A549 (cell line): Measurements from ENCODE around the gene PRAMEF1.

Source experiments
- CBX2 ChIP-seq: fragments of 200-600 bp; sonication (generic); IDR thresholded peaks from 2 replicates; pipeline ENCODE4 v1.6.1; 2016; ENCODE audit warnings: low read depth, mild to moderate bottlenecking, borderline replicate concordance
- CHD4 ChIP-seq: fragments of 200-600 bp; sonication (generic); IDR thresholded peaks from 2 replicates; pipeline ENCODE4 v1.6.1; 2016; ENCODE audit warnings: antibody characterized with exemption, mild to moderate bottlenecking, borderline replicate concordance
- CTCF ChIP-seq: fragments of >200 bp; sonication (Bioruptor Twin); formaldehyde crosslinking; IDR thresholded peaks from 3 replicates; pipeline ENCODE4 v1.5.1; 2016
- E2F6 ChIP-seq: IDR thresholded peaks from 2 replicates; pipeline ENCODE4 v1.6.1; 2012; ENCODE audit warnings: low read depth, borderline replicate concordance
- EP300 ChIP-seq, 2 experiments: fragments of >200 bp; sonication (Bioruptor Twin); formaldehyde crosslinking; IDR thresholded peaks; 2 replicates in 1 of 2; 3 replicates in 1 of 2; pipeline ENCODE4 v1.6.1; 2016 to 2017
- HES2 ChIP-seq: fragments of >200 bp; sonication (Bioruptor Twin); formaldehyde crosslinking; IDR thresholded peaks from 2 replicates; pipeline ENCODE4 v1.6.1; 2016
- MAX ChIP-seq: IDR thresholded peaks from 2 replicates; pipeline ENCODE4 v1.6.1; 2012
- MYC ChIP-seq: IDR thresholded peaks from 2 replicates; pipeline ENCODE4 v1.6.1; 2012; ENCODE audit warnings: mild to moderate bottlenecking, inconsistent platforms, low read length, improper control_type of control experiment, borderline replicate concordance
- PBX3 ChIP-seq: IDR thresholded peaks from 2 replicates; pipeline ENCODE4 v1.6.1; 2012
- POLR2A ChIP-seq: IDR thresholded peaks from 2 replicates; pipeline ENCODE4 v1.6.1; 2012; ENCODE audit warnings: mild to moderate bottlenecking, low read length
- RAD21 ChIP-seq, 2 experiments: fragments of >200 bp in 1 of 2; sonication (Bioruptor Twin) in 1 of 2; formaldehyde crosslinking in 1 of 2; IDR thresholded peaks in 1 of 2; conservative IDR thresholded peaks in 1 of 2; 2 replicates in 1 of 2; 3 replicates in 1 of 2; pipeline ENCODE4 v1.6.1; 2012 to 2018; ENCODE audit warnings: inconsistent platforms in 1 of 2
- SMC3 ChIP-seq: fragments of >200 bp; sonication (Bioruptor Twin); formaldehyde crosslinking; IDR thresholded peaks from 3 replicates; pipeline ENCODE4 v1.6.1; 2018; ENCODE audit warnings: inconsistent platforms
- ZNF302 ChIP-seq: fragments of 250-450 bp; sonication (Bioruptor Pico); IDR thresholded peaks from 2 replicates; pipeline ENCODE4 v1.9.0; 2021; ENCODE audit warnings: inconsistent platforms, mild to moderate bottlenecking, moderate library complexity

GRCh38 chr1:12811409-12811784, 20.2 kb downstream of the PRAMEF1 start:
- TF ChIP-seq POLR2A (no peak), CTCF (no peak), E2F6 (no peak), PBX3 (no peak), CBX2 (no peak), MAX (no peak), CHD4 (no peak), RAD21 (conservative IDR thresholded peaks at IDR 0.05 in 1 of 2, IDR thresholded peaks at IDR 0.05 in 1 of 2) (no peak), SMC3 (no peak), MYC (no peak), HES2 (no peak), EP300 (IDR thresholded peaks at IDR 0.05) (no peak), ZNF302 (CRISPR knock-in tag) (no peak)
